HL-60 (cell line): ENCODE results near the gene PPM1H.

ENCODE experiments used
- DNase-seq, 2 experiments: peaks; one replicate each; pipeline ENCODE4 v3.0.0-alpha.2; 2010 to 2020; ENCODE audit warnings: low read depth in 1 of 2, low spot score in 1 of 2
- H3K27ac ChIP-seq: fragments of 250-450 bp; sonication (Bioruptor Pico); replicated peaks from 2 replicates; pipeline ENCODE4 v1.5.1; 2020; ENCODE audit warnings: mild to moderate bottlenecking, moderate library complexity
- H3K27me3 ChIP-seq: fragments of 250-450 bp; sonication (Bioruptor Pico); 2 replicates; pipeline ENCODE4 v1.5.1; 2021; ENCODE audit warnings: mild to moderate bottlenecking, moderate library complexity; ENCODE audit not compliant: insufficient read depth, poor library complexity, severe bottlenecking
- H3K4me3 ChIP-seq: replicated peaks from 2 replicates; pipeline ENCODE4 v1.5.1; 2011; ENCODE audit warnings: mild to moderate bottlenecking, control low read depth, low read length; ENCODE audit not compliant: insufficient read depth
- CTCF ChIP-seq: IDR thresholded peaks from one replicate; pipeline ENCODE4 v1.5.1; 2011; ENCODE audit warnings: low read length, control low read depth, inconsistent platforms; ENCODE audit not compliant: insufficient read depth
- GABPA ChIP-seq: IDR thresholded peaks from 2 replicates; pipeline ENCODE4 v1.6.1; 2012; ENCODE audit warnings: low read depth
- POLR2AphosphoS5 ChIP-seq: IDR thresholded peaks from 2 replicates; pipeline ENCODE4 v1.6.1; 2012; ENCODE audit warnings: low read depth
- REST ChIP-seq: IDR thresholded peaks from 2 replicates; pipeline ENCODE4 v1.6.1; 2012; ENCODE audit warnings: low read depth; ENCODE audit not compliant: insufficient replicate concordance
- SPI1 ChIP-seq: IDR thresholded peaks from 2 replicates; pipeline ENCODE4 v1.6.1; 2012; ENCODE audit warnings: low read depth, mild to moderate bottlenecking, borderline replicate concordance

The PPM1H gene

GRCh38 chr12:62859321-62859737, 75.6 kb downstream of the PPM1H start:
- DNase-seq = no peak
- Histone ChIP-seq H3K27me3 (no peaks in the 10 kb centered on the region), H3K27ac (no peak overlapping the region), H3K4me3 (no peak overlapping the region)
- no peak for TF ChIP-seq GABPA
- no peak for TF ChIP-seq POLR2AphosphoS5
- TF ChIP-seq REST = no peak
- TF ChIP-seq SPI1 = no peak
- no peak for TF ChIP-seq CTCF

GRCh38 chr12:62856454-62856853, 78.5 kb downstream of the PPM1H start:
- Histone ChIP-seq H3K27me3 (no peaks in the 10 kb centered on the region), H3K4me3 (no peak overlapping the region), H3K27ac (no peak overlapping the region)
- DNase-seq = no peak
- no peak for TF ChIP-seq CTCF
- TF ChIP-seq SPI1 = no peak
- TF ChIP-seq POLR2AphosphoS5 = no peak
- no peak for TF ChIP-seq REST
- TF ChIP-seq GABPA = no peak

GRCh38 chr12:62854024-62854423, 80.9 kb downstream of the PPM1H start:
- TF ChIP-seq SPI1 (no peak), REST (no peak), CTCF (no peak), GABPA (no peak), POLR2AphosphoS5 (no peak)
- H3K27ac ChIP-seq = no peak overlapping the region
- no peaks in the 10 kb centered on the region for H3K27me3 ChIP-seq
- no peak overlapping the region for H3K4me3 ChIP-seq
- DNase-seq = no peak
